Measurements from ENCODE around the gene TMEM245. TPM values are rescaled to one million over a fixed set of nuclear protein-coding genes. Genes with fewer than 3 reads are reported as not detected.

TMEM245 gene
- total RNA-seq = 67.7 TPM

GRCh38 chr9:109119439-109120203 is at the start of gene TMEM245:
TMEM245 (minus strand) TSS chr9:109119947; CDS start chr9:109119913, 34 bp downstream.
- DNase-seq (ENCODE audit: low spot score) = peak; percentile 98

- no peak for DNase-seq (ENCODE audit: low spot score)
Measured at GRCh38 chr9:109168170-109168569, 48.4 kb upstream of the TMEM245 start.

GRCh38 chr9:109167716-109168115 is 48.0 kb upstream of the TMEM245 start:
- no peak for DNase-seq (ENCODE audit: low spot score)

- DNase-seq (ENCODE audit: low spot score) = no peak
Measured at GRCh38 chr9:109166771-109167601, 47.2 kb upstream of the TMEM245 start, which contains the start of gene FRRS1L. FRRS1L (minus strand) TSS chr9:109167249; CDS start chr9:109167138, 111 bp downstream.

GRCh38 chr9:109166171-109166770 is 46.5 kb upstream of the TMEM245 start:
- no peak for DNase-seq (ENCODE audit: low spot score)

- no peak for DNase-seq (ENCODE audit: low spot score)
Measured at GRCh38 chr9:109164042-109164441, 44.3 kb upstream of the TMEM245 start.

- no peak for DNase-seq (ENCODE audit: low spot score)
Measured at GRCh38 chr9:109163194-109163593, 43.4 kb upstream of the TMEM245 start.

- DNase-seq (ENCODE audit: low spot score) = no peak
Measured at GRCh38 chr9:109162677-109163076, 42.9 kb upstream of the TMEM245 start.

GRCh38 chr9:109161471-109161870 is 41.7 kb upstream of the TMEM245 start:
- DNase-seq (ENCODE audit: low spot score) = no peak

- DNase-seq (ENCODE audit: low spot score) = no peak
Measured at GRCh38 chr9:109159583-109159982, 39.8 kb upstream of the TMEM245 start.

GRCh38 chr9:109158651-109159050 is 38.9 kb upstream of the TMEM245 start:
- DNase-seq (ENCODE audit: low spot score) = no peak

GRCh38 chr9:109156708-109157107 is 37.0 kb upstream of the TMEM245 start:
- no peak for DNase-seq (ENCODE audit: low spot score)

- no peak for DNase-seq (ENCODE audit: low spot score)
Measured at GRCh38 chr9:109150925-109151545, 31.3 kb upstream of the TMEM245 start.

- no peak for DNase-seq (ENCODE audit: low spot score)
Measured at GRCh38 chr9:109149722-109150121, 30.0 kb upstream of the TMEM245 start.

- DNase-seq (ENCODE audit: low spot score) = no peak
Measured at GRCh38 chr9:109149089-109149488, 29.3 kb upstream of the TMEM245 start.

GRCh38 chr9:109145051-109145450 is 25.3 kb upstream of the TMEM245 start:
- no peak for DNase-seq (ENCODE audit: low spot score)

GRCh38 chr9:109143881-109144562 is 24.3 kb upstream of the TMEM245 start:
- DNase-seq (ENCODE audit: low spot score) = no peak

- DNase-seq (ENCODE audit: low spot score) = no peak
Measured at GRCh38 chr9:109141375-109141774, 21.6 kb upstream of the TMEM245 start.

- DNase-seq (ENCODE audit: low spot score) = no peak
Measured at GRCh38 chr9:109139851-109140250, 20.1 kb upstream of the TMEM245 start.

GRCh38 chr9:109138421-109138820 is 18.7 kb upstream of the TMEM245 start:
- no peak for DNase-seq (ENCODE audit: low spot score)

GRCh38 chr9:109134167-109134578 is 14.4 kb upstream of the TMEM245 start:
- no peak for DNase-seq (ENCODE audit: low spot score)
